Stomach (tissue), 4 donors: ENCODE results near the gene INSYN2B.

Experiments
- CTCF ChIP-seq, 7 experiments: fragments of 450-650 bp in 4 of 7; fragments of 200-600 bp in 3 of 7; sonication (generic) in 3 of 7; IDR thresholded peaks; one replicate each; pipeline ENCODE4 v1.5.1; 2016 to 2019; ENCODE audit warnings: antibody characterized with exemption in 7 of 7, control low read depth in 2 of 7, mild to moderate bottlenecking in 1 of 7
- EP300 ChIP-seq: sonication (generic); formaldehyde crosslinking; IDR thresholded peaks from one replicate; pipeline ENCODE4 v1.6.1; 2017; ENCODE audit warnings: antibody characterized with exemption
- POLR2A ChIP-seq, 4 donors: fragments of 450-650 bp; IDR thresholded peaks; one replicate each; pipeline ENCODE4 v1.6.1; 2016; ENCODE audit warnings: antibody characterized with exemption in 4 of 4, control low read depth in 2 of 4, mild to moderate bottlenecking in 1 of 4, moderate library complexity in 1 of 4
- POLR2AphosphoS5 ChIP-seq, 3 donors: sonication (generic); formaldehyde crosslinking; IDR thresholded peaks; one replicate each; pipeline ENCODE4 v1.6.1; 2016; ENCODE audit warnings: antibody characterized with exemption in 3 of 3

DNA sequence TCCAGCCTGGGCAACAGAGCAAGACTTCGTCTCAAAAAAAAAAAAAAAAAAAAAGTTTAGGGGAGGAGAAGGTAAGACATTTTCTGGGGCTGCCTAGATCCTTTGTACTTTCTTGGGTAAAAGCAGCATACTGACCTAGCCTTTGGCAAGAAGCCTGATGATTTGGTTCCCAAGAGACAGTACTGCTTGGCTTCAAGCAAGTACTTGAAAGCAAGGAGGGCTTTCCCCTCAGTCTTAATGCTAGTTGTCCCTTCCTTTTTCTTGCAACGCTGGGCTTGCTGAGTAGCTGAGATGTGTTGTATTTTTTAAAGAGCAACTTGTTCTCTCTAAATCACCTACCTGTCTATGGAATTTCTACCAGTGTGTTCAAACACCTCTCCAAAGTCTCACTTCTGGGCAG lies 76.2 kb downstream of the INSYN2B start:
- TF ChIP-seq CTCF (IDR thresholded peaks at IDR 0.05) (no peak), POLR2A (IDR thresholded peaks at IDR 0.05) (no peak), POLR2AphosphoS5 (IDR thresholded peaks at IDR 0.05) (no peak), EP300 (no peak)
